GM19438 (cell line): Measurements from ENCODE around the gene C11orf21.
A peak's percentile ranks its signal among the peaks of the same experiment; 100 is the strongest.
"Not testable (repeated sequence)": the region's sequence is repeated elsewhere in the genome, so short reads cannot be mapped to it uniquely, and the experiment has no call there.

Experiments used
- ATAC-seq: cut with Tn5 transposase; IDR thresholded peaks from one replicate; pipeline ENCODE4 v1.9.1; 2021; ENCODE audit warnings: low read depth; ENCODE audit not compliant: unreplicated experiment

The C11orf21 gene

DNA sequence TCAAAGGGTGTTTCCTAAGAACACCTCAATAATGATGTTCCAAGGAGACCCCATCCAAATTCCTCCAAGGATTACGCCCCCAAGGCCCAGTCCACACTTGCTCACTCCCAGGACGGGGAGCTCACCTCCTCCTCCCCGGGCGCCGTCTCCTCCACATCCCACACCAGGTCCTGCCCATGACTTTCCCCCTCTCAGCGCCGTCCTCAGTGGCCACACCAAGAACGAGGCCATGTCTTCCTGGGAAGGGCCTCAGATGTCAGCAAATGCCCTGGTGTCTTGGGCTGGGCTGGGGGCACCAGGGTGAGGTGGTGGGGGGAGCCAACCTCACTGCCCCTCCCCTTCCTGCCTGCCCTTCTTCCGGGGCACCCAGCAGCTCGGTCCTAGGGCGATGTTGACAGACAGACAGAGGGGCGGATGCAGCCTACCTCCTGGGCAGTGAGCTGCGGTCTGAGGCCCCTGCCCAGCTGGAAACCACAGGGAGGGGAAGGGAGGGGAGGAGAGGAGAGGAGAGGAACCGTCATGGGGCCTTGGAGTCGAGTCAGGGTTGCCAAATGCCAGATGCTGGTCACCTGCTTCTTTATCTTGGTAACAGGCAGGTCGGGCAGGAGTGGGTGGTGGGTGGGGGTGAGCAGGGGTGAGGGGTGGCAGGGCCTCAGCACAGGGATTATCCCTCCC, at the start of gene C11orf21, which contains the start of gene TSPAN32:
TSS of gene C11orf21 (minus strand) at position 288 of the 675 bp plus-strand sequence. CDS start at position 178, 110 bp downstream.
TSS of gene TSPAN32 (plus strand) at position 383 of the 675 bp plus-strand sequence. CDS start at position 520, 137 bp downstream.
- peak; percentile 54 for ATAC-seq

DNA sequence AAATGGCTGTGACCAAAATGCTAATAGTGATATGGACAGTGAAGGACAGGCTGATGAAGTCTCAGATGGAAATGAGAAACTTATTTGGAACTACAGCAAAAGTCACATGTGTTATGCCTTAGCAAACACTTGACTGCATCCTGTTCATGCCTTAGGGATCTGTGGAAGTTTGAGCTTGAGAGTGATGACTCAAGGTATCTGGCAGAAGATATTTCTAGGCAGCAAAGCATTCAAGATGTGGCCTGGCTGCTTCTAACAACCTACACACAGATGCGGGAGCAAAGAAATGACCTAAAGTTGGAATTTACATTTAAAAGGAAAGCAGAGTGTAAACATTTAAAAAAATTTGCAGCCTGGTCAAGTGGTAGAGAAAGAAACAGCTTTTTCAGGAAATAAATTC, 47.3 kb upstream of the C11orf21 start:
- no peak for ATAC-seq

DNA sequence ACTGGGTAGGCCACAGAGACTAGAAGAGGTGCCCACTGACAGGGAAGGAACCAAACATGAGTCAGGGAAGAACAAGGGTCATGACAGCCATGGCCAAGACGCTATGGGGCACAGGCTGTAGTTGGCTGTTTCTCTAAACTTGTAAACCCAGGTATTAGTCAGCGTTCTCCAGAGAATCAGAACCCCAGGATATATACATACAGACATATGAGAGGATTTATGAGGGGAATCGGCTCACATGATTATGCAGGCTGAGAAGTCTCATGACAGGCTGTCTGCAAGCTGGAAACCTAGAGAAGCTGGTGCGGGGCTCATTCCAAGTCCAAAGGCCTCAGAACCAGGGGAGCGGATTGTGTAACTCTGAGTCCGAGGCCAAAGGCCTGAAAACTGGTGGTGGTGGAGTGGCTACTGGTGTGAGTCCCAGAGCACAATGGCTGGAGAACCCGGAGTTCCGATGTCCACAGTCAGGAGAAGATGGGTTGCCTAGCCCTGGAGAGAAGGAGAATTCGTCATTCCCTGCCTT, 45.7 kb upstream of the C11orf21 start:
- ATAC-seq = no peak

DNA sequence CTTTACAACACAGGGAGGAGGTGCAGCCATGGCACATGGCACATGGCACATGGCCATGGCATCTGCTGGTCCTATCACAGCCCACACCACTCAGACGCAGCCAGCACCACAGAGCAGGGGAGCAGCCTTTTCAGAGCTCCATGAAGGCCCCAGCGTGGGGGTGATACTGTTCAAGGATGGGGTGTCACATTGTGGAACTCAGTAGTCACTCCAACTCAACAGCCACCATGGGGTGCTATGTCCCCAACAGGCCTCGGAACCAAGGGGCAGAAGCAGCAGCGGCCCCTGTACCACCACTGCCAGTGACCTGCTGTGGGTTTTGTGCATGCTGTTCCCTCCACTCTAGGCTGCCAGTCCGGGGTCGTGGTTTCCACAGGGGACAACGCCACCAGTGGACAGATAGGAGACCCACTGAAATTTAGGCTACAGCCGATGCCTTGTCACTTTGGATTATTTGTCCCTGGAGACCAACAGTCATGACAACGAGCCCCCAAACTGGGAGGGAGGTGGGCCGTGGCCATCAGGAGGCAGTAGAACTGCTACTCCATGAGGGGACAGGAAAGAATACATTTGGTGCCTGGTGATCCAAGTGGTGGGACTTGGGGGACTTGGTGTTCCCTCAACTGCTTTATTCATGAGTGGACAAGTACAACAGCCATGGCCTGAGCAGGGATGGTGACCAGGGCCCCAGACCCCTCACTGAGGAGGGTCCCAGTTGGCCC, 45.0 kb upstream of the C11orf21 start:
- ATAC-seq = no peak

DNA sequence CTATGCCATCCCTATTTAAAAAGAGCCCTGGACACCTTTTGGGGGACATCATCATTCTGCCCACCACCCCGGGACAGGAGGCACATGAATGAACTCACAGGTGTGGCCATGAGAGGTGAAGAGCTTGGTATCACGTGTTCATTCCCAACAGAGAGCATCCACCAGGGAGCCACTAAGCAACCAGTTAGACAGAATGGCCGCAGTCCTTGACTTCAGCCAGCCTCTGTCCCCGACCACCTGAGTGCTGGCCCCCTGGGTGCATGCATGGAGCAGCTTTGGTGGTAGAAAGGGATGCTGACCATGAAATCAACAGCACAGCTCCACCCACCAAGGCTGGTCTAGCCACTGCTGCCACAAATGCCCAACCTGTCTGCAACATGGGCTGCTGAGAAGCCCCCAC, 44.3 kb upstream of the C11orf21 start:
- ATAC-seq = no peak

DNA sequence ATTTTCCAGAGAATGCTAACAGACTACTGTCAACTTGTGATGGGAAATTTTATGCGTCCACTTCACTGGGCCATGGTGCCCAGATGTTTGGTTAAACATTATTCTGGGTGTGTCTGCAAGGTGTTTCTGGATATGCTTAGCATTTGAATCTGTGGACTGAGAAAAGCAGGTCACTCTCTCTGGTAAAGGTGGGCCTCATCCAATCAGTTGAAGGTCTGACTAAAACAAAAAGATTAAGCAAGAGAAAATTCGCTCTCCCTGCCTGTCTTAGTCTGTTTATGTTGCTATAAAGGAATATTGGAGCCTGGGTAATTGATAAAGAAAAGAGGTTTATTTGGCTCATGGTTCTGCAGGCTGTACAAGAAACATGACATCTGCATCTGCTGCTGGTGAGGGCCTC, 43.3 kb upstream of the C11orf21 start:
- no peak for ATAC-seq

DNA sequence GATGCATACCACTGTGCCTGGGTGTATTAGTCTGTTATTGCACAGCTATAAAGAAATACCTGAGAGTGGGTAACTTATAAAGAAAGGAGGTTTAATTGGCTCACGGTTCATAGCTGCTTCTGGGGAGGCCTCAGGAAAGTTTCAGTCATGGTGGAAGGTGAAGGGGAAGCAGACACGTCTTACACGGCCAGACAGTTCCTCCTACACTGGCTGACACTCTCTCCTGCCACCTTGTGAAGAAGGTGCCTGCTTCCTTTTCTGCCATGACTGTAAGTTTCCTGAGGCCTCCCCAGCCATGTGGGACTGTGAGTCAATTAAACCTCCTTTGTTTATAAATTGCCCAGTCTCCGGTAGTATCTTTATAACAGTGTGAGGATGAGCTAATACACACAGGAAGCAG, 41.8 kb upstream of the C11orf21 start:
- ATAC-seq = no peak

DNA sequence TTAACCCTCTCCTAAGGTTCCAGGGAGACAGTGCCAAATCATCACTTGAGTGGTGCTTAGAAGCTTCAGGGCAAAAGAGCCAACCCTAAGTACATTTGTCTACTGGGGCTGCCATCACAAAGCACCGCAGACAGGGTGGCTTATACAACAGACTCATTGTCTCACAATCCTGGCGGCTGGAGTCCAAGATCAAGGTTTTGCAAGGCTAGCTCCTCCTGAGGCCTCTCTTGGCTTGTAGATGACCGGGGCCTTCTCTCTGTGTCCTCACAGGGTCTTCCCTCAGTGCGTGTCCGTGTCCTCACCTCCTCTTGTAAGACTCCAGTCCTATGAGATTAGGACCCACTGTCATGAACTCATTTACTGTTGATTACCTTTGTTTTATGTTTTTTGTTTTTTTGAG, 41.3 kb upstream of the C11orf21 start:
- no peak for ATAC-seq

DNA sequence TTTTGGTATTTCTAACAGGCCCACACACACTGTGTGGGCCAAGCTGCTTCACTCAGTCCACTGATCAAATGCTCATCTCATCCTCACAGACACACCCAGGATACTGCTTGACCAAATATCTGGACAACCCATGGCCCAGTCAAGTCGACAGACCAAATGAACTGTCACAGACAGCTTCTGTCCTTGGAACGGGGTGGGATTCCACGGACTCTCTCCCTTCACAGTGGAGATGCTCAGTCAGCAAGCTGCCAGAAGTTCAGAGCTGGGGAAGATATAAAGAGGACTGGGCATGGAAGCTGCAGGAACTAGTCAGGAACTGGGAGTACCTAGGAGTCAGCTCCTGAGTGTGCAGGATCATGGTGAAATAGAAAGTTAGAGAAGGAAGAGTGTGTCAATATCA, 40.8 kb upstream of the C11orf21 start:
- no peak for ATAC-seq

DNA sequence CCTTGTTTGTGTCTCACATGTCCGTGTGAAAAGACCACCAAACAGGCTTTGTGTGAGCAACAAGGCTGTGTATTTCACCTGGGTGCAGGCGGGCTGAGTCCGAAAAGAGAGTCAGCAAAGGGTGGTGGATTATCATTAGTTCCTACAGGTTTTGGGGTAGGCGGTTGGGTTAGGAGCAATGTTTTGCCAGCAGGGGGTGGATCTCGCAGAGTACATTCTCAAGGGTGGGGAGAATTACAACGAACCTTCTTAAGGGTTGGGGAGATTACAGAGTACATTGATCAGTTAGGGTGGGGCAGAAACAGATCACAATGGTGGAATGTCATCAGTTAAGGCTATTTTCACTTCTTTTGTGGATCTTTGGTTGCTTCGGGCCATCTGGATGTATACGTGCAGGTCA, 37.0 kb upstream of the C11orf21 start:
- ATAC-seq = not testable (repeated sequence)

DNA sequence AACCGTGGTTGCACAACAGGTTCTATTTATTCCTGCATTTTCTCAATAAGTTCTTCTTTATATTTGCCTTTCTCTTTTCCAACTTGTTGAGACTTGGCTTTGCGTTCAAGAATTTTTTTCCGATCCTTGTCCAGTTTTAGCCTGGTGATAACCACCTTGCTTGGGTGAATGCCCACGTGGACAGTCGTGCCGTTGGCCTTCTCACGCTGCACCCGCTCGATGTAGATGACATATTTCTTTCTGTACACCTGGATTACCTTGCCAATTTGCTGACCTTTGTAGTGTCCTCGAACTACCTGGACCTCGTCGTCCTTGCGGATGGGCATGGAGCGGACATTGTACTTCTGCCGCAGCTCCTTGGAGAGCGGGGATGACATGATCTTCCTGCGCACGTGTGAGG, 33.6 kb upstream of the C11orf21 start:
- not testable (repeated sequence) for ATAC-seq

DNA sequence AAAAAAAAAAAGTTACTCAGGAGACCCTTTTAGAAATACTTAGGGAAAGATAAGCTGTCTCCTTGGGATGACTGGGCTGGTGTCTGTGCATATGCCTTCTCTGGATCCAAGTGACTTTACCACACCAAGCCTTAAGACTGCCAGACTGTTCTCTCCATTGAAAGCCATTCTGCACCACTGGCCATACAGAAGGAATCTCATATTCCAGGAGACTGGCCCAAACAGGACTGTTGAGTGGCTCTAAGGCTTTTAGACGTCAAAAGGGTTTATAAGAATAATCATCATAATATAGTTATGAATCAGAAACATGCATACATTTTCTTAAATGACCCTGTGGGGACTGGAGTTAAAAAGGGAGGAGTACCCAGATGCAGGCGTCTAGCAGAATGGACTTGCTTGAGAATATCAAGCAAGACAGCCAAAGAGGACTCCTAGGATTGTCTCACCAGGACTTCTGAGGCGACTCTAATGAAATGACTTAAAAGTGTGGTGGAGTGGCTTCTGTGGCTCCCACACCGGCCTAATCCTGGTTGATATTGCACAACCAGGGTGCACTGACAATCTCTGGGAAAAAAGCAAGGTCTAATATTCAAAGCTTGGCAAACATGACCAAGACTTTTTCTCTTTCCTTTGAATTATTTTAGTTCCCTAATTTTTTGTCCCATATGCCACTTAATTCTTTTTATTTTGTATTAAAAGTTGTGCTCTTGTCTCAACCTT, 31.9 kb upstream of the C11orf21 start:
- ATAC-seq = not testable (repeated sequence)

DNA sequence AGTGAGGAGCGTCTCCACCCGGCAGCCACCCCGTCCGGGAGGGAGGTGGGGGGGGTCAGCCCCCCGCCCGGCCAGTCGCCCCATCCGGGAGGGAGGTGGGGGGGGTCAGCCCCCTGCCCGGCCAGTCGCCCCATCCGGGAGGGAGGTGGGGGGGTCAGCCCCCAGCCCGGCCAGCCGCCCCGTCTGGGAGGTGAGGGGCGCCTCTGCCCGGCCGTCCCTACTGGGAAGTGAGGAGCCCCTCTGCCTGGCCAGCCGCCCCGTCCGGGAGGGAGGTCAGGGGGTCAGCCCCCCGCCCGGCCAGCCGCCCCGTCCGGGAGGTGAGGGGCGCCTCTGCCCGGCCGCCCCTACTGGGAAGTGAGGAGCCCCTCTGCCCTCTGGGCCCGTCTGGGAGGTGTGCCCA, 30.9 kb upstream of the C11orf21 start:
- ATAC-seq = not testable (repeated sequence)

DNA sequence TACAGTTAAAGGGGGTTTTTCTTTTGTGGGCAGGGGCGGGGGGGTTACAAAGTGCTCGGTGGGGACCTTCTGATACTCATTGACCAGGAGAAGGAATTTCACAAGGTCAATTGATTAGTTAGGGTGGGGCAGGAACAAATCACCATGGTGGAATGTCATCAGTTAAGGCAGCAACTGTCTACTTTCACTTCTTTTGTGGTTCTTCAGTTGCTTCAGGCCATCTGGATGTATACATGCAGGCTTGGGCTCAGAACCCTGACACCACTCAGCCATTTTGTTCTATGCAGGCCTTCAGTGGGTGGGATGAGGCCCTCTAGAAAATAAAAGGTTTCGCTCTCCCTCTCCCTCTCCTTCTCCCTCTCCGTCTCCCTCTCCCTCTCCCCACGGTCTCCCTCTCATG, 29.7 kb upstream of the C11orf21 start:
- ATAC-seq = no peak

DNA sequence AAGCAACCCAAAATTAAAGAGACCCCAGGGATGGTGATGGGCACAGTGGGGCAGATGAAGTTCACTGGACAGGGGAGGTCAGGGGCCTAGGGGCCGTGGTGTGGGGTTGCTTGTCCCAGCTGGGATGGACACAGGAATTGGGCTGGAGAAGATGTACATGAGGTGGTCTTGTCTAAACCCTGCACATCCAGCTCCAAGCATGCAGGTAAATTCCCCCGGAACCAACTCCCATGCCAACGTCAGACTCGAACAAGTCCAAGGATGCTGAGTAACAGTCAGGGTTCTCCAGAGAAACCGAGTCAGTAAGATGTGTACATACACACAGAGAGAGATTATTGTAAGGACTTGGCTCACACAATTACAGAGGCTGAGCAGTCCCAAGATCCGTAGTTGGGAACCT, 29.0 kb upstream of the C11orf21 start:
- no peak for ATAC-seq

DNA sequence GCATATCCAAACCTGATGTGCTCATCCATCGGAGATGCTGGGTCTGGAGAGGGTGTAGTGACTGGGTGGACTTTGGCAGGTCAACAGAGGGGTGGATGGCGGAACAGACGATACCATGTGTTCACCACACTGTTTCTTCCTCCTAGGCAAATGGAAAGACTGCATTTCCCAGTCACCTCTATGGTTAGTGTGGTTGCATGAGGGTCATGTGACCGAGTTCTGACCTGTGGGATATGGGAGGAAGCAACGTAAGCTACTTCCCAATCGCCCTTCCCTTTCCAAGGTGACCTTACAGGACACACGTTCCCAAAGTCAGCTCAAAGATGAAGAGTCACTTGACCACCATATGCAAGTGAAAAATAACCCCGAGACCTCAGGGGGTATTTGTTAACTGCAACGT, 27.8 kb upstream of the C11orf21 start:
- ATAC-seq = no peak

DNA sequence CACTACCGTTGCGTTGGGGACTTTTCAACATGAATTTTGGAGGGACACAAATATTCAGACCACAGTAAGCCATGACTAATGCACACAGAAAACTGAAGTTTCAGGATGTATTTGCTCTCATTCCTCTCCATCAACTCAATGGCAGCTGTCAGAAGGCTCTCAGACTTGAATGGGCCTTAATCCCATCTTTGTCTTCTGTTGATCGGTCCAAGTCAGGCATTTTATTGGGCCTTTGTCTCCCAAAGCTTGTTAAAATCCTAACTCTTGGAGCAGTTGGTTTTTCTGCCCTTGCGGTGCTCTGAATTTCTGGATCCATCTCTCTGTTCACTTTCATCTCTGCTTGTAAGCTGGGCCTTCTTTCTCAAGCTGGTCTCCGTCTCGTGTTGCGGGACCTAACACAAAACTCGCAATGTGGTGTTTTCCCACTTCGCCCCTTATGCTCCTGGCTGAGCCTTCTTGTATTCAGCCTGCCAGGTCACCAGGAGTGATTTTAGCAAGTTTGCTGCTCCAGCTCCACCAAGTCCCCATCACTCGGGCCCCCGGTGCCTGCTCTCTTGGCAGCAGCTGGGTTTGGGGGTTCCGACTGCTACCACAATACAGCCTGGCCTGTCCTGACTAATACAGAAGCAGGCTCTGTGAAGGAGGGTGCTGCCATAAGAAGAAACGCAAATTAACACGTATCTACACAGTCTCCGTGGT, 27.1 kb upstream of the C11orf21 start:
- ATAC-seq = no peak

DNA sequence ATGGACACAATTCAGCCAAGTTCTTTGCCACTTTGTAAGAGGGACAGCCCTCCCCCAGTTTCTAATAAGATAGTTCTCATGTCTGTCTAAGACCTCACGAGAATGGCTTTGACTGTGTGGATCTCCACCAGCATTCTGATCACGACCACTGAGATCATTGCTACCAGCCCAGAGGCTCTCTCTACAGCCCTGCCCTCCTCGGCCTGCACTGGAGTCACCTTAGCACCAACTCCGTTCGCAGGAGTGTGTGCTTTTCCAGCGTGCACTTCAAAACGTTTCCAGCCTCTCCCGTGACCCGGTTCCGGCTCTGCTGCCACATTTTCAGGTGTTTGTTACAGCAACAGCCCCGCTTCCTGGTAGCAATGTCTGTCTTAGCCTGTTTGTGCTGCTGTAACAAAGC, 26.3 kb upstream of the C11orf21 start:
- no peak for ATAC-seq

DNA sequence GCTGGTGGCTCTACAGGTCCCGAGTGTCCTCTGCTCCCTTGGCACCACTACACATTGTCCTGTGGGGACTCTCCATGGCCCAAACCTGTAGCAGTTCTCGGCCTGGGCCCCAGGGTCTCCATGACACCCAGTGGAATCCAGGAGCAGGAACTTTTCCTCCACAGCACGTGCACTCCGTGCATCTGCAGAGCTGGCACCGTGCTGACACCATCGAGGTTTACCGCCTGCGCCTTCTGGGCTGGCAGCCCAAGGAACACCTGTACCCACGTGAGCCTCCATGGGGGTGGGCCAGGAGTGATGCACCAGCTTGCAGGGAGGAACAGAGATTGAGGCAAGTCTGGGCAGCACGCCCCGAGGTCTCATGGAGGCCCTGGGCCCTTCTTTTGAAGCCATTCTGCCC, 25.3 kb upstream of the C11orf21 start:
- no peak for ATAC-seq

DNA sequence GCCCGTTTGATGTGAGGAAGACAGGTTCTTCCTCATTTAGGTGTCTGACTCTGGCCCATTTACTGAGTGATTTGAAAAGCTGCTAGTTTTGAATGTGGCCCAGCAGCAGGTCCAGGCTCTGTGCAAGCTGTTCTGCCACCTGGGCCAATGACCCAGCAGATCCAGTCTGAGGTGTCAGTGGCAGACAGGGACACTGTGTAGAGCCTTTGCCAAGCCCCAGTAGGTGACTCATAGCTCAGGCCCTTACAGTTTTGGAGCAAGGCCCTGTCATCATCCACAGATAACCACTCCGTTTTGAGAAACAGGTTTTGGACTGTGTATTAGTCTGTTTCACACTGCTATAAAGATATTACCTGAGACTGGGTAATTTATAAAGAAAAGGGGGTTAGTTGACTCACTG, 24.0 kb upstream of the C11orf21 start:
- no peak for ATAC-seq

DNA sequence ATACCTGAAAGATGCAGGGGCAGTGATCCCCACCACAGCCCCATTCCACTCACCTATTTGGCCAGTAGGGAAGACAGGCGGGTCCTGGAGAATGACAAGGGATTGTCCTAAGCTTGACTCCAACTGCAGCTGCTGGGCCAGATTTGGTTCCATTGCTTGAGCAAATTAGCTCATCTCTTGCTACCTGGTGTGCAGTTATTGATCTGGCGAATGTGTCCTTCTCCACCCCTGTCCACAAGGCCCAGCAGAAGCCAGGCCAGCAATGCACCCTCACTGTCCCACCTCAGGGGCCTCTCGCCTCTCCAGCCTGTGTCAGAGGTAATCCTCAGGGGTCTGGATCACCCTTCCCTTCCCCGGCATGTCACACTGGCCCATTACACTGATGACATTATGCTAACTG, 23.4 kb upstream of the C11orf21 start:
- ATAC-seq = no peak
